ENCODE measurements around the gene ENTHD1.

Gene ENTHD1

GRCh38 chr22:39839917-39840510 lies 53.5 kb downstream of the ENTHD1 start:
- DNase-seq = no peak

GRCh38 chr22:39839204-39839603 lies 54.4 kb downstream of the ENTHD1 start:
- no peak for DNase-seq

- DNase-seq = no peak
Observed at GRCh38 chr22:39833610-39834009, 60.0 kb downstream of the ENTHD1 start.

GRCh38 chr22:39833093-39833492 lies 60.5 kb downstream of the ENTHD1 start:
- no peak for DNase-seq

- no peak for DNase-seq
Observed at GRCh38 chr22:39832627-39833074, 60.9 kb downstream of the ENTHD1 start.

GRCh38 chr22:39825661-39826102 lies 67.9 kb downstream of the ENTHD1 start:
- no peak for DNase-seq

- DNase-seq = no peak
Observed at GRCh38 chr22:39821008-39821407, 72.6 kb downstream of the ENTHD1 start.

- DNase-seq = no peak
Observed at GRCh38 chr22:39820256-39820655, 73.3 kb downstream of the ENTHD1 start.

GRCh38 chr22:39819429-39819828 lies 74.1 kb downstream of the ENTHD1 start:
- no peak for DNase-seq

- no peak for DNase-seq
Observed at GRCh38 chr22:39818094-39818493, 75.5 kb downstream of the ENTHD1 start.

GRCh38 chr22:39815932-39816331 lies 77.6 kb downstream of the ENTHD1 start:
- no peak for DNase-seq

- DNase-seq = no peak
Observed at GRCh38 chr22:39814899-39815298, 78.7 kb downstream of the ENTHD1 start.

GRCh38 chr22:39809772-39810557 lies 83.6 kb downstream of the ENTHD1 start:
- DNase-seq = no peak

GRCh38 chr22:39808081-39808480 lies 85.5 kb downstream of the ENTHD1 start:
- no peak for DNase-seq

GRCh38 chr22:39806109-39806508 lies 87.5 kb downstream of the ENTHD1 start:
- DNase-seq = no peak

- DNase-seq = no peak
Observed at GRCh38 chr22:39805117-39805516, 88.4 kb downstream of the ENTHD1 start.

- no peak for DNase-seq
Observed at GRCh38 chr22:39802682-39803081, 90.9 kb downstream of the ENTHD1 start.

GRCh38 chr22:39800790-39801520 lies 92.6 kb downstream of the ENTHD1 start:
- peak; percentile 11 for DNase-seq

GRCh38 chr22:39797528-39798147 lies 95.9 kb downstream of the ENTHD1 start:
- no peak for DNase-seq

GRCh38 chr22:39789788-39790187 lies 103.8 kb downstream of the ENTHD1 start:
- DNase-seq = no peak

- no peak for DNase-seq
Observed at GRCh38 chr22:39785232-39785631, 108.3 kb downstream of the ENTHD1 start.

GRCh38 chr22:39777716-39778454 lies 115.7 kb downstream of the ENTHD1 start:
- no peak for DNase-seq
